ENCODE data around the gene COL1A2.

DNA sequence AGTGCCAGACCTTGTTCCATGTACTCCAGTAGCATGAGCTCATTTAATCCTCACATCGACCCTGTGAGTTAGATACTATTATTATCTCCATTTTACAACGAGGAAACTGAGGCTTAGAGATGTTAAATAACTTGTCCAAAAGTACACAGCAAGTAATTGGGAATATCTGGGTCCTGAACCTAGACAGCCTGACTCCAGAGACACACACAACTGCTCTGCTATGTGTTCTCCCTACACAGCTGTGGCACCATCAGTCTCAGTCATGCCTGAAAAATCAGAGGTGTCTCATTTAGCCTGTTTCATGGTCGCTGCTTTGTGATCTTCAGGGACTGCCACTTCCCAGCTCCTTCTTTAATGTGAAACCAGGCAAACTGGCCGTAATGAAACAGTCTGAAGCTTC, 56.5 kb downstream of the COL1A2 start:
- TF ChIP-seq, protein P1, sequence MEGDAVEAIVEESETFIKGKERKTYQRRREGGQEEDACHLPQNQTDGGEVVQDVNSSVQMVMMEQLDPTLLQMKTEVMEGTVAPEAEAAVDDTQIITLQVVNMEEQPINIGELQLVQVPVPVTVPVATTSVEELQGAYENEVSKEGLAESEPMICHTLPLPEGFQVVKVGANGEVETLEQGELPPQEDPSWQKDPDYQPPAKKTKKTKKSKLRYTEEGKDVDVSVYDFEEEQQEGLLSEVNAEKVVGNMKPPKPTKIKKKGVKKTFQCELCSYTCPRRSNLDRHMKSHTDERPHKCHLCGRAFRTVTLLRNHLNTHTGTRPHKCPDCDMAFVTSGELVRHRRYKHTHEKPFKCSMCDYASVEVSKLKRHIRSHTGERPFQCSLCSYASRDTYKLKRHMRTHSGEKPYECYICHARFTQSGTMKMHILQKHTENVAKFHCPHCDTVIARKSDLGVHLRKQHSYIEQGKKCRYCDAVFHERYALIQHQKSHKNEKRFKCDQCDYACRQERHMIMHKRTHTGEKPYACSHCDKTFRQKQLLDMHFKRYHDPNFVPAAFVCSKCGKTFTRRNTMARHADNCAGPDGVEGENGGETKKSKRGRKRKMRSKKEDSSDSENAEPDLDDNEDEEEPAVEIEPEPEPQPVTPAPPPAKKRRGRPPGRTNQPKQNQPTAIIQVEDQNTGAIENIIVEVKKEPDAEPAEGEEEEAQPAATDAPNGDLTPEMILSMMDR (conservative IDR thresholded peaks at IDR 0.05; ENCODE audit: low read depth, low read length), result no peak
- no peak for TF ChIP-seq POLR2A (IDR thresholded peaks at IDR 0.05; ENCODE audit: low read depth, low read length)
- TF ChIP-seq USF2 (IDR thresholded peaks at IDR 0.05; ENCODE audit: low read depth, low read length), result no peak
